Ovary (tissue), 9 donors: ENCODE measurements around the gene CCDC63. TPM values are rescaled to one million over a fixed set of nuclear protein-coding genes. Genes with fewer than 3 reads are reported as not detected.

Source experiments
- DNase-seq, 5 donors: peaks; one replicate each; pipeline ENCODE4 v3.0.0-alpha.2; 2019 to 2020
- H3K27ac ChIP-seq, 2 donors: fragments of 200-600 bp; one replicate each; pipeline versions ENCODE4 v1.5.1 to v1.8.0; 2019 to 2022
- H3K27me3 ChIP-seq: fragments of 200-600 bp; one replicate; pipeline ENCODE4 v1.8.0; 2022
- H3K36me3 ChIP-seq: fragments of 200-600 bp; sonication (generic); one replicate; pipeline ENCODE4 v1.5.1; 2019
- H3K4me1 ChIP-seq: one replicate; pipeline ENCODE4 v1.8.1; 2013; ENCODE audit warnings: mild to moderate bottlenecking, moderate library complexity; ENCODE audit not compliant: insufficient read depth
- H3K4me3 ChIP-seq: fragments of 200-600 bp; sonication (generic); one replicate; pipeline ENCODE4 v1.5.1; 2017
- H3K9me3 ChIP-seq, 2 donors: fragments of 200-600 bp in 1 of 2; sonication (generic) in 1 of 2; one replicate each; pipeline versions ENCODE4 v1.5.1 to v1.8.1; 2013 to 2019; ENCODE audit warnings: mild to moderate bottlenecking in 1 of 2, moderate library complexity in 1 of 2
- CTCF ChIP-seq, 3 donors: fragments of 450-650 bp in 2 of 3; fragments of 200-600 bp in 1 of 3; IDR thresholded peaks; one replicate each; pipeline versions ENCODE4 v1.5.1 to v1.8.0; 2016 to 2022; ENCODE audit warnings: antibody characterized with exemption in 3 of 3, mild to moderate bottlenecking in 1 of 3
- EP300 ChIP-seq: sonication (generic); formaldehyde crosslinking; IDR thresholded peaks from one replicate; pipeline ENCODE4 v1.6.1; 2017; ENCODE audit warnings: antibody characterized with exemption
- POLR2A ChIP-seq: fragments of 450-650 bp; IDR thresholded peaks from one replicate; pipeline ENCODE4 v1.6.1; 2017; ENCODE audit warnings: antibody characterized with exemption, mild to moderate bottlenecking, moderate library complexity
- WGBS, 3 donors: extraction: QIAGEN DNeasy Blood & Tissue Kit in 1 of 3; methylation state at CpG; one replicate each; pipeline versions ENCODE4 v1.1.5 to v1.1.7; 2013 to 2017; 5-methylcytosine and 5-hydroxymethylcytosine counted together
- intact Hi-C, 4 donors: fragments of 100-400 bp; cut with DNase I; formaldehyde crosslinking; loops; one replicate each; pipeline versions ENCODE4 v1.11.0 to v1.15.1; 2022 to 2023
- polyA plus RNA-seq, 2 donors: library from polyadenylated mRNA; stranded (reverse); fragments of 200-250 nt in 1 of 2; fragments of 350-450 nt in 1 of 2; fragmentation: Illumina TruSeq in 1 of 2; extraction: RNeasy Lipid Tissue Mini Kit (QIAGEN cat#74804) in 1 of 2; gene quantifications; one replicate each; pipeline ENCODE4 v1.2.3, GENCODE V29; 2013 to 2014
- total RNA-seq, 7 donors: library from RNA; depleted of rRNA in 2 of 7; stranded (reverse); fragments of >200 nt in 2 of 7; fragmentation: NEBNext Ultra II Directional in 3 of 7; extraction: Animal tissue kit (Norgen Biotek cat#: 25700) in 3 of 7; gene quantifications; one replicate each; pipeline versions ENCODE4 v1.1.0 to v1.2.4, GENCODE V29; 2016 to 2023
- donor health status: DM: no; HTN: no; CAD: no; lungs with moderate emphysema.
- donor health status: DM: no; HTN: no; CAD: no.
- donor health status: Bipolar disorder and iron deficiency.
- donor health status: DM: yes; HTN: yes; CAD: no.
- donor health status: DM: no; HTN: no; CAD: no.
- donor health status: DM: yes; HTN: yes; CAD: no.

Gene CCDC63
- total and polyA plus RNA-seq, 9 donors: not detected

DNA sequence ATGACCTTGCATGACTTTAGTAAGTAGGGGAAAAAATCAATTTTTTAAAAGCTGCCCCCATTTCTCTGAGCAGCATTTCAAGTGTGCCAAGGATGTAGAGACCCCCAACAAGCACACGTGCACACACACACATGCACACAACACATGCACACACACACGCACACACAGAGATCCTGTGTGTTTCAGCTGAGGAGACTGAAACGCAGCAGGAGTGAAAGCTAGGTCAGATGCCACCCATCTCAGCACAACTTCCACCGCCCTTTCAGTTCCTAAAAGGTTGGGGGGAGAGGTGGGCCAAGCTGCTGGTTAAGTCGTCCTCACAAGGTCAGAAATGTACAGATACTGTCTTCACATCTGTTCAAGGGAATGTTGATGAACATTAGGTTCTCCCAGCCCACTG, 59.7 kb downstream of the CCDC63 start:
- no peak for DNase-seq
- no peak for TF ChIP-seq CTCF (IDR thresholded peaks at IDR 0.05)
- TF ChIP-seq EP300: no peak
- TF ChIP-seq POLR2A: no peak
- intact Hi-C loops: no loop called here
- no peaks in the 10 kb centered on the region for H3K27me3 ChIP-seq
- no peaks in the 10 kb centered on the region for H3K9me3 ChIP-seq
- no peaks in the 10 kb centered on the region for H3K4me1 ChIP-seq
- no peak overlapping the region for H3K27ac ChIP-seq
- H3K36me3 ChIP-seq: no peaks in the 10 kb centered on the region
- H3K4me3 ChIP-seq: no peak overlapping the region
- WGBS, 3 donors: 58 to 68% (median 58%) methylated on average over 5 of the region's 5 CpGs

GRCh38 chr12:110906985-110907384, 60.2 kb downstream of the CCDC63 start:
- H3K27me3 ChIP-seq: no peaks in the 10 kb centered on the region
- H3K4me3 ChIP-seq: no peak overlapping the region
- H3K27ac ChIP-seq: no peak overlapping the region
- WGBS, 3 donors: 70 to 71% (median 71%) methylated on average over 4 of the region's 4 CpGs
- TF ChIP-seq EP300 (no peak), CTCF (IDR thresholded peaks at IDR 0.05) (no peak), POLR2A (no peak)
- no peaks in the 10 kb centered on the region for H3K36me3 ChIP-seq
- intact Hi-C loops: no loop called here
- DNase-seq: no peak
- no peaks in the 10 kb centered on the region for H3K4me1 ChIP-seq
- H3K9me3 ChIP-seq: no peaks in the 10 kb centered on the region

DNA sequence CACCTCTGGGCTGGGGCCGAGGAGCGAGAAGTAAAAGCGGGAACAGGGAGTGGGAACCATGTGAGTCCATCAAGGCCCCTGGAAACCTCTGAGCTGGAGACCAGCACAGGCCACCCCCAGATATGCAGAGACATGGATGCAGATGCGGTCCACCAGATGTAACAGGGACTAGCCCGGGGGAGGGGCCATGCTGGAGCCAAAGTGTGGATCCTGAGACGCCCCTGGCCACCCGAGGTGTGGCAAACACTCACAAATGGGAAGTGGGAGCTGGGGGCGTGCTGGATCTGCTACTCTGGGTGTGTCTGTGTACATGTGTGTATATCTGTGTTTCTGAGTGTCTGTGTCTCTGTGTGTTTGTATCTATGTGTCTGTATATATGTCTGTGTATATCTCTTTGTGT, 60.8 kb downstream of the CCDC63 start:
- H3K9me3 ChIP-seq: no peaks in the 10 kb centered on the region
- no peak overlapping the region for H3K27ac ChIP-seq
- H3K27me3 ChIP-seq: no peaks in the 10 kb centered on the region
- no peak for DNase-seq
- no peak overlapping the region for H3K4me3 ChIP-seq
- TF ChIP-seq CTCF (IDR thresholded peaks at IDR 0.05): no peak
- no peak for TF ChIP-seq POLR2A
- no peak for TF ChIP-seq EP300
- no peaks in the 10 kb centered on the region for H3K36me3 ChIP-seq
- H3K4me1 ChIP-seq: no peaks in the 10 kb centered on the region
- intact Hi-C loops: no loop called here
- WGBS, 3 donors: 55 to 60% (median 57%) methylated on average over 8 of the region's 8 CpGs

DNA sequence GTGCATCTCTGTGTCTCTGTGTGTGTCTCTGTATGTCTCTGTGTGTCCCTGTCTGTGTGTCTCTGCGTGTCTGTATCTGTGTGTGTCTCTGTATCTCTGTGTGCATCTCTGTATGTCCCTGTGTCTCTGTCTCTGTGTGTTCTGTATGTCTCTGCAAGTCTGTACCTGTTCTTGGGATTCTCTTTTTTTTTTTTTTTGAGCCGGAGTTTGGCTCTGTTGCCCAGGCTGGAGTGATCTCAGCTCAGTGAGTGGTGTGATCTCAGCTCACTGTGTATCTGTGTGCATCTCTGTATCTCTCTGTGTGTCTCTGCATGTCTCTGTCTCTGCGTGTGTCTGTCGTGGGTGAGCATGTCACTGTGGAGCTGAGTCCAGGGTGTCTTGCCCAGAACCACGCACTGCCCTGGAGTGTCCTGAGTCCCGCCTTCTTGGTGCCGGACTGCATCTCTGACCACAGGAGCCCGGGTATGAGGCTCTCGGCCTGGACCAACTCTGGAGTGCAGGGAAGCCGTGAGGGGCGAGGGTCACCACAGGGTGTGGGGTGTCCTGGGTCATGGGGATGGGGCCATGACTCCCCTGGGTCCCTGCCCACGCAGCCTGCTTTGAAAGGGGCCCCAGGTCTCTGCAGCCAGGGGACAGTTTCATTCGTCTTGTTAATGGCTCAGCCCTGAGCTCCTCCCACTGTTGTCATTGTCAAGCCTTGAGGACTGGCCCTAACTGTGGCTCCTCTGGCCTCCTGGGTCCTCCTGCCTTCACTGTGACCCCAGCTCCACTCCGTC, 61.8 kb downstream of the CCDC63 start:
- WGBS, 3 donors: 57 to 63% (median 59%) methylated on average over 14 of the region's 14 CpGs
- Histone ChIP-seq H3K4me3 (no peak overlapping the region), H3K27me3 (no peaks in the 10 kb centered on the region), H3K36me3 (no peaks in the 10 kb centered on the region), H3K4me1 (no peaks in the 10 kb centered on the region), H3K9me3 (no peaks in the 10 kb centered on the region), H3K27ac (no peak overlapping the region)
- DNase-seq: no peak
- TF ChIP-seq EP300 (no peak), CTCF (IDR thresholded peaks at IDR 0.05) (no peak), POLR2A (no peak)
- intact Hi-C loops: no loop called here
